ENCODE results near the gene SVOP. TPM values are rescaled to one million over a fixed set of nuclear protein-coding genes. Genes with fewer than 3 reads are reported as not detected.

SVOP gene
- total RNA-seq, 1 donor from 2014 or later: not detected

DNA sequence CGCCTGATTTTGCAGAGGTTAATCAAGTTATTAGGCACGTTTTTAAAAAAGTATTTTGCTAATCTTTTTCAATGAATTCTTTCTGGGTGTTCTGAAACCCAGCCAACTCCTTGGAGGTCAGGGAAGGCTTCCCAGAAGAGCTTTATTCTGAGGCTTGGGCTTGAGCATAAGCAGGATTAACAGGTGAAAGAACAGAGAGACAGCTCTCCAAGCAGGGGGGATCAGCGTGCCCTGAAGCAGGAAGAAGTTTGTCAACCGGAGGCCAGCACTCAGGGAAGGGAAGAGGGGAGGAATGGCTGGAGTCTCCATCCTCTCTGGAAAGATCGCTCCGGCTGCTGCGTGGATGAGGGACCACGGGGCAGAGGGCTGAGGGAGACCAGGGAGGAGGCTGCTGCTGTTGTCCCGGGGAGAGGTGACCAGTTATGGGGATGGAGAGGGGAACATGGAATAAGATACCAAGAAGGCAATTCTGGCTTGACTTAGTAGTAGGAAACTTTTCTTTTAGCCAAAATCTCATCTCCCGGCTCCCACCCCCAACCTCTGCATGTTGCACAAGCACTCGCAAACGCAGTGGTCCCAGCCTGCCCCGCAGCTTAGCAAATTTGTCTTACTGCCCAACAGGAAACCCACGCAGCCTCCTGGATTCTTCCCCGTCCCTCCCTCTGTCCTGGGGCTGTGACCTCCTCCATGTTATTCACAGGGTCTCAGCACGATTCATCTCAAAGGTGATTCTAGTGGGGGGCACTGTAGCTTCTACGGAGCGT is 162.4 kb downstream of the SVOP start:
- H3K4me3 Mint-ChIP-seq (ENCODE audit: unreplicated experiment): peak overlapping the region; percentile 73
- peaks cover 6% of the 10 kb centered on the region for H3K9me3 Mint-ChIP-seq (ENCODE audit: low read depth)
- H3K4me1 Mint-ChIP-seq (ENCODE audit: low read depth): peaks cover 44% of the 10 kb centered on the region
- peak overlapping the region; percentile 86 for H3K27ac Mint-ChIP-seq (ENCODE audit: unreplicated experiment)
- no peak for DNase-seq (ENCODE audit: low spot score)
- H3K27me3 Mint-ChIP-seq (ENCODE audit: low read depth): no peaks in the 10 kb centered on the region
- H3K36me3 Mint-ChIP-seq (ENCODE audit: low read depth): peaks cover 15% of the 10 kb centered on the region
- TF ChIP-seq, protein P1, sequence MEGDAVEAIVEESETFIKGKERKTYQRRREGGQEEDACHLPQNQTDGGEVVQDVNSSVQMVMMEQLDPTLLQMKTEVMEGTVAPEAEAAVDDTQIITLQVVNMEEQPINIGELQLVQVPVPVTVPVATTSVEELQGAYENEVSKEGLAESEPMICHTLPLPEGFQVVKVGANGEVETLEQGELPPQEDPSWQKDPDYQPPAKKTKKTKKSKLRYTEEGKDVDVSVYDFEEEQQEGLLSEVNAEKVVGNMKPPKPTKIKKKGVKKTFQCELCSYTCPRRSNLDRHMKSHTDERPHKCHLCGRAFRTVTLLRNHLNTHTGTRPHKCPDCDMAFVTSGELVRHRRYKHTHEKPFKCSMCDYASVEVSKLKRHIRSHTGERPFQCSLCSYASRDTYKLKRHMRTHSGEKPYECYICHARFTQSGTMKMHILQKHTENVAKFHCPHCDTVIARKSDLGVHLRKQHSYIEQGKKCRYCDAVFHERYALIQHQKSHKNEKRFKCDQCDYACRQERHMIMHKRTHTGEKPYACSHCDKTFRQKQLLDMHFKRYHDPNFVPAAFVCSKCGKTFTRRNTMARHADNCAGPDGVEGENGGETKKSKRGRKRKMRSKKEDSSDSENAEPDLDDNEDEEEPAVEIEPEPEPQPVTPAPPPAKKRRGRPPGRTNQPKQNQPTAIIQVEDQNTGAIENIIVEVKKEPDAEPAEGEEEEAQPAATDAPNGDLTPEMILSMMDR (IDR thresholded peaks at IDR 0.05): no peak

Other genes with a start within 250 kb of the SVOP start
- 125 to 138 TPM (median 127 TPM) in 3 replicates for gene SSH1, start 163.5 kb downstream of the SVOP start, total RNA-seq
- not detected in 3 replicates for gene DAO, start 141.0 kb downstream of the SVOP start, total RNA-seq
- gene USP30, start 31.5 kb upstream of the SVOP start, total RNA-seq: 10.4 to 13.3 TPM (median 11.0 TPM) in 3 replicates
- gene ALKBH2, start 72.4 kb upstream of the SVOP start, total RNA-seq: 10.6 to 13.1 TPM (median 12.7 TPM) in 3 replicates
- gene UNG, start 76.5 kb upstream of the SVOP start, total RNA-seq: 13.6 to 23.7 TPM (median 15.2 TPM) in 3 replicates
- gene ACACB, start 95.5 kb upstream of the SVOP start, total RNA-seq: 2.9 to 7.9 TPM (median 5.9 TPM) in 3 replicates